HG02973 (cell line): ENCODE measurements around the gene GFOD1.
A peak's percentile ranks its signal among the peaks of the same experiment; 100 is the strongest.
"Not testable (repeated sequence)": the region's sequence is repeated elsewhere in the genome, so short reads cannot be mapped to it uniquely, and the experiment has no call there.

Experiments
- ATAC-seq: cut with Tn5 transposase; IDR thresholded peaks from one replicate; pipeline ENCODE4 v1.9.1; 2021; ENCODE audit warnings: moderate library complexity; ENCODE audit not compliant: unreplicated experiment

Gene GFOD1

GRCh38 chr6:13445005-13445743 lies 42.2 kb downstream of the GFOD1 start:
- no peak for ATAC-seq

GRCh38 chr6:13444604-13445003 lies 42.8 kb downstream of the GFOD1 start:
- no peak for ATAC-seq

- not testable (repeated sequence) for ATAC-seq
Measured at GRCh38 chr6:13443978-13444377, 43.4 kb downstream of the GFOD1 start.

GRCh38 chr6:13441778-13442177 lies 45.6 kb downstream of the GFOD1 start:
- ATAC-seq = no peak

- no peak for ATAC-seq
Measured at GRCh38 chr6:13439644-13440043, 47.8 kb downstream of the GFOD1 start.

- no peak for ATAC-seq
Measured at GRCh38 chr6:13438126-13438525, 49.3 kb downstream of the GFOD1 start.

- no peak for ATAC-seq
Measured at GRCh38 chr6:13437218-13437996, 50.0 kb downstream of the GFOD1 start.

GRCh38 chr6:13436399-13437217 lies 50.8 kb downstream of the GFOD1 start:
- ATAC-seq = no peak

GRCh38 chr6:13435477-13436246 lies 51.7 kb downstream of the GFOD1 start:
- no peak for ATAC-seq

- ATAC-seq = no peak
Measured at GRCh38 chr6:13434777-13435176, 52.6 kb downstream of the GFOD1 start.

- not testable (repeated sequence) for ATAC-seq
Measured at GRCh38 chr6:13434135-13434775, 53.1 kb downstream of the GFOD1 start.

- no peak for ATAC-seq
Measured at GRCh38 chr6:13433709-13434121, 53.7 kb downstream of the GFOD1 start.

GRCh38 chr6:13432526-13433184 lies 54.7 kb downstream of the GFOD1 start:
- ATAC-seq = no peak

GRCh38 chr6:13431861-13432465 lies 55.4 kb downstream of the GFOD1 start:
- ATAC-seq = no peak

GRCh38 chr6:13431059-13431656 lies 56.2 kb downstream of the GFOD1 start:
- ATAC-seq = peak; percentile 16

GRCh38 chr6:13429406-13429753 lies 58.0 kb downstream of the GFOD1 start:
- ATAC-seq = no peak

- peak; percentile 15 for ATAC-seq
Measured at GRCh38 chr6:13428583-13429405, 58.6 kb downstream of the GFOD1 start.
